Measurements from ENCODE around the gene EEPD1.
"Not testable (repeated sequence)": the region's sequence is repeated elsewhere in the genome, so short reads cannot be mapped to it uniquely, and the experiment has no call there.

The EEPD1 gene

DNA sequence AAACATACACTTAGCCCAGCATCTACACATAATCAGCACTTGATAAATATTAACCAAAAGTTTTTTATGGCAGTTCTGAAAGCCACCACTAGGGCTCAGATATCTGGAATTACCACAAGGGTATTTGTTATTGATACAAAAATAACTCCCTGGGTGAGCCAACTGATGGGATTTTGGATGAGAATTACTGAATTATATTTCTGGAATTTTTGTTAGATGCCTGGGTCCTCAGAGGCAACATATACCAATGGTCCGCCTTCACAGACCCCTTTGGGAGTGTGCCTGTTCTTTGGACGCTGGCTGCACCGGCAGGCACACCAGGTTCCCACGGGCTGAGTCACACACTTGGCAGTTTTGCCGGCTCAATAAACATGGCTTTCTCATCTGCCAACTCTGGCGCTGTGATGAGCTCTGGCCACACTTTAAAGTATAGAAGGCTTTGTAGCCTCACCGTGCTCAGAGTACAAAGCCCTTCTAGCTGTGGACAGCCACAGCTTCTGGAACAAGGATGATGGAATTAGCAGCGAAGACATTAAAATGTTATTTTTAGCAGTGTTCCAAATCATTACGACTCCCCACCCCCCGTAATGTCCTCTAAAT lies 24.5 kb upstream of the EEPD1 start:
- DNase-seq (ENCODE audit: low read depth in 1 of 2, low spot score in 1 of 2) = no peak

DNA sequence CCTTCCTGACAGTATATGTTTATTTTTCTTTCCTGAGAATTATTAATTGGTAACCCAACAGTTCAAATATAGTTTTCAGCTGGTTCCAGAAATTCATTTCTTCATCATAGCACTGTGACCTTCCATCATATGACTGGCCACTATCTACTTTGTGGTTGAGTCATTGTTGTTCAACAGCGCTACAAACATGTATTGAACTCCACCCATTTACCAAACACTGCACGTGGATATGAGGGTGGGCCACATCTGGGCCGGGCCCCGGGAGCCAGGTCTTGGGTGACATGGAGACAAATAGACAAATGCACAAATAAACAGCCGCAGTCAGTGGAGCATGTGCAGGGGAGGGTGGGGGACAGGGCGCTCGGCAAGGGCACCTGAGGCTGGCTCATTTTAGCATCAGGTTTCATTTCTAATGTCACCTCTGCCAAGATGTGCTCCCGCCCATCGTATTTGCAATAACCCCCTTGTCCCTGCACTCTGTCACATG lies 24.0 kb upstream of the EEPD1 start:
- DNase-seq (ENCODE audit: low read depth in 1 of 2, low spot score in 1 of 2) = no peak

DNA sequence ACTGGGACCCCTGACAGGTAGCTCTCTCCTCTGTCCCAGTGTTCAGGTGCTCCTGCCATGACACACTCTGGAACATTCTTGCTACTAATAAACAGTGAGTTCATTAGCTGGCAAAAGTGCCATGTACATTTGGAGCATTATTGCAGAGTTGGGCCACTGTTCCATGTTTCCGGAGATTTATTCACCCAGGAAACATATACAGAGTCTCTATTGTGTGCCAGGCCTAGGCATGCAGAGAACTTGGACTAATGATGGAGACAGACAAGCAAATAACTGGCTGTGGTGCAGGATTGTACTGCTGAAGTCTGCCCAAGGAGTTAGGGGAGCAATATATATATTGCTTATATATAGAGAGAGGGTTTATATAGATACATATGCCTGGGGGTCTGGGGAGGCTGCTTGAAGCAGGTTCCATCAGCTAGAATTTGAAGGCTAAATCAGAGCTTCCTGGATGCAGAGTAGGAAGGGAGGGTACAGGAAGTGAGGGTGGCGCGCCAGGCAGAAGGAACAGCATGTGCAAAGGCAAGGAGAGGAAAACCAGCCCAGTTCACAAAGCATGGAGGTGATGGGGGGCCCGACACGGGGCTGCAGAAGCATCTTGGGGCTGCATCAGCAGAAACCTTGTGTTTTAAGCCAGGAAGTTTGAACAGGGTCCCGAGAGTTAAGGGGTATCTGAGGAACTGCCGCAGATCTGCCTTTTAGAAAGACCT lies 22.7 kb upstream of the EEPD1 start:
- no peak for DNase-seq (ENCODE audit: low read depth in 1 of 2, low spot score in 1 of 2)

DNA sequence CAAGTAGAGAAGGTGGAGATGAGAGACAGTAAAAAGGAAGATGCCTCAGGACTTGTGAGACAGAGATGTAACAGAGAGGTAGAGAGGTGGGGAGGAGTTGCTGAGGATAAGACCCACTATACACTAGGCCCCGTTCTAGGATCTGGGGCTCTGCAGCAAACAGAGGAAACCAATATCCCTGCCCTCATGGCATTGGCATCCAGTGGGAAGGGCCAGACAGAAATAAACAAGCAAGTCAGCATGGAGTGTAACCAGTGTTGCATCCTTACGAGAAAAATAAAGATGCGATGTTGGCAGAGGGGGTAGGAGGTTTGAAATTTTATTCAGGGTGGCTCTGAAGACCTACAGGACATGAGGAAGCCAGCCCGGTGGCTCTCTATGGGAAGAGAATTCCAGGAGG lies 22.0 kb upstream of the EEPD1 start:
- DNase-seq (ENCODE audit: low read depth in 1 of 2, low spot score in 1 of 2) = no peak

DNA sequence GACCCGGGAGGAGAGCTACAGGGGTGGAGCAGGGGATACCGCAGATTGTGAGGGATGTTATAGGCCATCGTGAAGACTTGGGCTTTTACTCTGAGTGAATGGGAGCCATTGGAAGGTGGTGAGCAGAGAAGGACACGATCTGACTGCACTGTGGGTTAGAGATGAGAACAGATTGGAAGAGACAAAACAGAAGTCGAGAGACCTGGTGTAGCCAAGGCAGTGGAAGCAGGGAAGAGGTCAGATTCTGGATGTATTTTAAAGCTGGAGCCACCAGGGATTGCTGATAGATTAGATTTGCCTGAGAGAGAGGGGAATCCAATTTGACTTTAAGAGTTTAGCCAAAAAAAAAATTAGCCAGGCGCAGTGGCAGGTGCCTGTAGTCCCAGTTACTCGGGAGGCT lies 21.6 kb upstream of the EEPD1 start:
- DNase-seq (ENCODE audit: low read depth in 1 of 2, low spot score in 1 of 2) = no peak

DNA sequence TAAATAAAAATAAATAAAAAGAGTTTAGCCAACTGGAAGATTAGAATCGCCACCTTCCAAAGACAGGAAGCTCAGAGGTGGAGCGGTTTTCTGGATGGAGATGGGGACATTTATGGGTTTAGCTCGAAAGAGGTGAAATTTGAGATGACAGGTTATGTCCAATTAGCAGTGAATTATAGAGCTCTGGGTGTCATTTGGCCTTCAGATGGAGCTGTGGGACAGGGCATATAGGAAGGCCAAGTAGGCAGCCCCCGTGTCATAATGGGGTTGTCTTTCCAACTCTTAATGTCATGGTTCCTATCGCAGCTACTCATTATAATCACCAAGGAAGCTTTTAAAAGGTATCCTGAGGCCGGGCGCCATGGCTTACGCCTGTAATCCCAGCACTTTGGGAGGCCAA lies 21.0 kb upstream of the EEPD1 start:
- DNase-seq (ENCODE audit: low read depth in 1 of 2, low spot score in 1 of 2) = no peak

DNA sequence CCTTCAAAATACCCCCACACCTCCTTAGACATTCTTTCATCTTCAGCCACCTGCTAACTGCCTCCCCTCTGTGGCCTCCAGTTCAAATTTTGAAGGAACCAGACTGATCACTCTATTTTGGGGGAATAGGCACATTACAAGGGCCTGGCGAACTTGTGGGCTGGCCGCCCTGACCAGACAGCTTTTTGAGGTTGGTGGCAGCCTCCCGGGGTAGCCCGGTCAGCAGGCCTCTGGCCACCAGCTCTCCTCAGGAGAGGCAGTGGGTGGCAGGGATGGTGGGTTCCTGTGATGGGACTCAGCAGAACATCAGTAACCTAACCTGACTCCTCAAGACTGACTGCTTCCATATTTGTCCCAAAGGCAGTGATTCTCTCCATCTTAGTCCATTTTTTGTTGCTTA lies 17.4 kb upstream of the EEPD1 start:
- DNase-seq (ENCODE audit: low read depth in 1 of 2, low spot score in 1 of 2) = no peak

DNA sequence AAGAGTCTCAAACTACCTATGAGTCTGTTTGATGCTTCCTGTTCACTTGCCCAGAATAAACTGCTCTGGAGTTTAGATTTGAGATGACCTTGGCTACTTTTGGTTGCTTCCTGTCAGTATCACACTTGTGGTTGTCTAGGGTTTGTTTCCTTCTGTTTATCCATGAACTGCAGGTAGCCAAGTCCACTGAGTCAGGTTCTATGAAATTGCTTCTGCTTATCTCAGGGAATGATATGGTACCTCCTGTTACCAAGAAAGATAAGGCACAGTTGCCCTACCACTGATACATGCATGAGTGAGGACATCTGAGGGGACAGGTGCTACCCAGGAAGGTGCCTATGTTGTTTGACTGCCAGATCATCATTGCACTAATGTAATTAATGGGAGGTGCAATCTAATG lies 15.8 kb upstream of the EEPD1 start:
- no peak for DNase-seq (ENCODE audit: low read depth in 1 of 2, low spot score in 1 of 2)

DNA sequence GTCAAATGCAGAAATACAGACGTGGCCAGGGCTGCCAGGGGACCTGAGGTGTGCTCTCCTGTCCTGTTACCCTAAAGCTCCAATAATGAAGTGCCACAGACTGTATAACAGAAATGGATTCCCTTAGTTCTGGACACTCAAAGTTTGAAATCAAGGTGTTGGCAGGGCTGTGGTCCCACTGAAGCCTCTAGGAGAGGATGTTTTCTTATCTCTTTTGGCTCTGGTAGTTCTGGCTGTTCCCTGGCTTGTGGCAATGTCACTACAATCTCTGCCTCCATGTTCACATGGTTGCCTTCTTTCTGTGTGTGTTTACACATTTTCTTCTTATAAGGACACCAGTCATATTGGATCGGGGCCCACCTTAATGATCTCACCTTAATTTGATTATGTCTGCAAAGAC lies 15.3 kb upstream of the EEPD1 start:
- no peak for DNase-seq (ENCODE audit: low read depth in 1 of 2, low spot score in 1 of 2)

DNA sequence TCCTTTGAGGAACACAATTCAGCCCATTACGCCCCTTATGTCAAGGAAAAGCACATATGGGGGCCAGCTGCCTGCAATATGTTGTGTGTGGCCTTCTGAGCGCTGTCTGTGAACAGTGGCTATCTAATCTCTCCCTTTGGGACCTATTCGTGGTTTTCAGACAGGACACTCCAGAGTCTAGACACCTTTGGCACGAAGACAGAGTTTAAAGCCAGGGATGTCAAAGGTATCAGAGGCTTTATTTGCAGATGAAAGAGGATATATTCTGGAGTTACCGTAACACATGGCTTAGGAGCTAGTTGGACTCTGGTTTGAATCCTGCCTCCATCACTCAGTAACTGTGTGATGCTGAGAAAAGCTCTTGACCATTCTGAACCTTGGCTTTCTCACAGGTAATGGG lies 14.8 kb upstream of the EEPD1 start:
- DNase-seq (ENCODE audit: low read depth in 1 of 2, low spot score in 1 of 2) = no peak

DNA sequence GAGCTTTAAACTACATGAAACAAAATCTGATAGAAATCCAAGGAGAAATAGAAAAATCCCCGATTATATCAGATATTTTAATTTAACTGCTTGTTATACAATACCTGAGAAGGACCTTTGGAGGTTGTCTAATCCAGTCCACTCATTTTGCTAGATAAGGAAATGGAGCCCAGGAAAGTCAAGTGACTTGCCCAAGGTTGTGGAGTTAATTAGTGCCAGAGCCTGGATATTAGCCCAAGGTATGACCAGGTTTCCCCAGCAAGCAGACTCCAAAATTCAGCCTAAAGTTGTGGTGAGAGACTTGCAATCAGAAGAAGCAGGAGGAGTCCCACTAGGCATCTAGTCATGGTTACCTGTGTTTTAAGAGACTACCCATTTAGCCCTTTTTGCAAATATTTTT lies 11.7 kb upstream of the EEPD1 start:
- no peak for DNase-seq (ENCODE audit: low read depth in 1 of 2, low spot score in 1 of 2)

DNA sequence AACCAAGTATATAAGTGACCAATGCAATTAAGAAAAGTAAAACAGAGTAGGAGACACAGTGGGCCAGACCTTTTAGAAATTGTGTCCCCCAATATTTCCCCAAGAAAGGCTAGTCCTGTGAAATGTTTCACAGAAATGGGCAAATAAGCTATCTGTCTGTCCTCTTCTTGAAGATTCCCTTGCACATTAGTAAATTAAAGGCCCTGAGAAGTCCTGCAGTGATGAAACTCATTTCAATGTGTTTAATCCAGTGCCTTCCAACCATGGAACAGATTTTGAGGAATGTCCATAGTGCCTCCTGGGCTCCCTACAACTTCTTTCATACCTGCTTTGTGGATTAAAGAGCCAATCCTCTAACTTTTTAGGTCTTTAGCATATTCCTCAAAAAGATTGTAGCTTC lies 11.2 kb upstream of the EEPD1 start:
- DNase-seq (ENCODE audit: low read depth in 1 of 2, low spot score in 1 of 2) = no peak

DNA sequence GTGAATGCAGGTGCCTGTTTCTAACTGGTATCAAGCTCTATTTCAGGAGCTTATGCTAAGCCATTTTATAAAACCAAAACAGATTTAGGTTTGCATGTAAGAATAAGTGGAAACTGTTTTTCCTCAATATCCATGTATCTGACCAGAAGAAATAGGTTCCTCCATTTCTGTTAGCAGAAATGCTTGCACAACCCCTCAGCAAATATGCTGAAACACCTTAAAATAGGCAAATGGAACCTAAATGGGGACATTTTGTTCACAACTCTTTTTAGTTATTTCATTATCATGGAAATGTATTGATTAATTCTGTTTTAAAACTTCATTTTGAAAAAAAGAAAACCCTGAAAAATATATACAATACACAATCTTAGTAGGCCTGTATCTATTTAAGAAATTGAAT lies 8.9 kb upstream of the EEPD1 start:
- DNase-seq (ENCODE audit: low read depth in 1 of 2, low spot score in 1 of 2) = no peak

DNA sequence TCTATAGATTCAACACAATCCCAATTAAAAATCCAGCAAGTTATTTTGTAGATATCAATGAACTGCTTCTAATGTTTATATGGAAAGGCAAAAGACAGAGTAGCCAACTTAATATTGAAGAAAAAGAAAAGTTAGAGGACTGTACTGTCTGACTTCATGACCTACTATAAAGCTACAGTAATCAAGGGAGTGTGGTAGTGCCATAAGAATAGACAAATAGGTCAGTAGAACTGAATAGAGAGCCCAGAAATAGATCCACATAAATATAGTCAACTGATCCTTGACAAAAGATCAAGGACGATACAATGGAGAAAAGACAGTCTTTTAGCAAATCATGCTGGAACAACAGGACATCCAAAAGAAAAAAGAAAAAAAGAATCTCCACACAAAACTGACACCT lies 7.4 kb upstream of the EEPD1 start:
- no peak for DNase-seq (ENCODE audit: low read depth in 1 of 2, low spot score in 1 of 2)

DNA sequence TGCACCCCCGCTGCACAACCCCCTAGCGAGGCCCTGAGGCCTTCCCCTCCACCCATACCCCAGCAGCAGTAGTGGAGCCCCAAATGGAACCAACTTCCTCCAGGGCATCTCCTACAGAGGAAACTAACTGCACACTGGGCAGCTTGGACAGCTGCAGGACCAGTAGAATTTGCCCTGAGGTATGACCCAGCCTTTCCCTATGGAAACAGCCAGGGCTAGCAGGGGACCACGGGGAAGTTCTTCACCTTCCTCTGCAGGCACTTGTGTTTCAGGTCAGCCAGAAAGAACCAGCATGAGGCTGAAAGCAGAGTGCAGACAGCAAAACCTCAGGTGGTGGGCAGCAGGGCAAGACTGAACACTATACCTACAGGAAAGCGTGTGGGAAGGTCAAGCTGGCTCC lies 5.7 kb upstream of the EEPD1 start:
- no peak for DNase-seq (ENCODE audit: low read depth in 1 of 2, low spot score in 1 of 2)

DNA sequence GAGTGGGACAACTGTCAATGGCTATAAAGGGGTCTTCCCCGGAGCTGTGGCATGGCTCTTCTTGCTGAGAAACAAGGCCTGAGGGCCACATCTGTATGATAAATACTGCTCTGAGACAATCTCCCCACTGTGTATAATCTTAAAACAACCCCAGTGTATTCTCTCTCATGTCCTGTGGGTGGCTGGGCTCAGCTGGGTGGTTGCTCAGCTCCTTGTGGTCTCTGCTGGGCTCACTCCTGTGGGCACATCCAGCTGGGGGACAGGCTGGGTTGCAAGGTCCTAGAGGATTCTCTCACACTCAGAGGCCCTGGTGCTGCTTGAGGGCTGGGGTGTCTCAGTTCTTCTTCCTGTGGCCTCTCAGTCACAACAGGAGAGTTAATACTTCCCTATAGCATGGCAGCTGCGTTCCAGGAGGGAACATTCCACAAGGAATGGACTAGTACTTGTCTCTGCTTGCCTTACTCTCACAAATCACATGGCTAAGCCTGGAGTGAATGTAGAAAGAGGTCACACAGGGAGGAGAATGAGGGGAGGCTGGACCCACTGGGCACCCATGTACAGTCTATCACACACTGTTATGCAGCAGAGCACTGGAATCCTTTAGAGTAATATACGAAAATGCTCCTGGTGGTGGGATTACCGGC lies 4.5 kb upstream of the EEPD1 start:
- no peak for DNase-seq (ENCODE audit: low read depth in 1 of 2, low spot score in 1 of 2)

DNA sequence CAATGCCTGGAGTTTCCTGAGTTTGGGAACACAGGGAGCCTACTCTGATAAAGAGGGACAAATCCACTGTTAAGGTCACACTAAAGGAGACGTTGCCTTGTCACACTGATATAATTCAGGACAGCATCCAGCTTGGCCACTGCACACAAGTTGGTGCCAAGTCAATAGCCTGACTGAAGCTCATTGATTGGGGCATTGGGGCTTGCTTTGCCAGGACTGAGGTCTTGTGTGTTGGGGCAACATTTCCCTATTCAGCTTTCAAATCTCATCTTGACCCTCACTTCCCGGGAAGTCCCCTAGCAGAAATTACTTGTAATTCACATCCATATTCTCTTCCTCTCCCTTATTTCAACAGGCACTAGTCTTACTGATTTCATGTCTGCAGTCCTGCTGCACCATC lies 3.8 kb upstream of the EEPD1 start:
- not testable (repeated sequence) for DNase-seq (ENCODE audit: low read depth in 1 of 2, low spot score in 1 of 2)

DNA sequence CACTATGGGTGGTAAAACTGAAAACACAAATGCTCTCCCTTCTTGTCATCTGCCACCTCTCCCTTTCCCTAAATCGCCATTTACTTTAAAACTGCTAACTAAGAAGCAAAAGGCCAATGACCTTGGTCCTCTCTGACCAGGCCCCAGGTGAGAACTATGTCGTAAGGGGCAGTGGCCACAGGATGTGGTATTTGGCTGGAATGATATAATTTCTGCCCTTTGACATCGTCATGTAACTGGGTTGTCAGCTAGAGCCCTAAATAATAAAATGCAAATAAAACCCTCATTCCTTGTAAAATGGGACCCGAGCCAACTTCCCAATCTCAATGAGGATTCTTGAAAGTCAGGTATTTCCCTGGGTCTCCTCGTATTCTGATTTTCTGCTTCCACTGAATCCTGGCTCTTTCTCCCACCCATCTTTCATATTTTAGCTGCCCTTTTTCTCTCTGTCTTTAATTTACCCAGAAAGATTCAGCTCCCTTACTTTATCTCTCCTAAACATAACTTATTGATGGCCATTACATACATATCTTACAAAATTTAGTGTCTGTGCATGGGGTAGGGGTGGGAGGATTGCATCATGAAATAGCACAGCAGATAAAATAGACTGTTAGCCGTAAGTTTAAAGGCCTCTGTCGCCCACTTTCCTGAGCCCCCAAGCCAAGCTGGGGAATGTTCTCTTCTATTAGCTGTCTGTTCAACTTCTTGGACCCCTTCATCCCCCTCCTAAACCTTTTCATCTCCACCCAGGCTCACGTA lies 3.2 kb upstream of the EEPD1 start:
- no peak for DNase-seq (ENCODE audit: low read depth in 1 of 2, low spot score in 1 of 2)

DNA sequence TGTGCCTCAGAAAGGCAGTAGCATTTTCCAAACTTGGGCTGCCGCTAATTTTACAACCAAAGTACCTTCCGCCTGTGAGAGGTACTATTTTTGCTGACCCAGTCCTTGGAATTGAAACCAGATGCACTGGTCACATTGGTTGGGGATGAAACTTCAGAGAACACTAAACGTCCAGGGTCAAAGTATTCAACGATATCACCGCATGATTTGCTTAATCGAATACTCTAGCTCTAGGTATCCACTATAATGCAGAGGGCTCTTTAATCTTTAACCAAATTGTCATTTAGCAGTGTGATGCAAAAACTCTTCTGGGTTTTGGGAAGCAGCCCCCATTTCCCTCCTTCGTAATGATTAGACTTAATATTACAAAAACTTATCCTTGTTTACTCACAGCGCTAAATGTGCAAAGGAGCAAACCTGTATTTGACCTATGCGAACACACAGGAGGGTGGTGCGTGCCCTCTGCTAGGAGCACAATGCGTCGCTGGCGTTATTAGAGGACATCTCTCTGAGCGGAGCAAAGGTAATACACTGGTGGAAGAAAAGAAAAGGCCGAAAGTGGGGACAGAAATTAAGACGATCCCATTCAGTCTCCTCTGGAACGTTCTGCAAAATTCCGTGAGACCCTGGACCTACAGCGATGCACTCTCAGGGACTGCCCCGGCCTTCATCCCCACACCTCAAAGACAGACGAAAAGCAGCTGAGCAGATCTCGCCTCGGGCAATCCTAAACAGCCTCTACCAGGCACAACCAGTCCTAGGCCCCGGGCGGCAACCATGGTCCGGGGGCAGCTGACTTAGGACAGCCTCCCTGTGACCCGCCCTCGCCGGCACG lies 916 bp upstream of the EEPD1 start:
- no peak for DNase-seq (ENCODE audit: low read depth in 1 of 2, low spot score in 1 of 2)

DNA sequence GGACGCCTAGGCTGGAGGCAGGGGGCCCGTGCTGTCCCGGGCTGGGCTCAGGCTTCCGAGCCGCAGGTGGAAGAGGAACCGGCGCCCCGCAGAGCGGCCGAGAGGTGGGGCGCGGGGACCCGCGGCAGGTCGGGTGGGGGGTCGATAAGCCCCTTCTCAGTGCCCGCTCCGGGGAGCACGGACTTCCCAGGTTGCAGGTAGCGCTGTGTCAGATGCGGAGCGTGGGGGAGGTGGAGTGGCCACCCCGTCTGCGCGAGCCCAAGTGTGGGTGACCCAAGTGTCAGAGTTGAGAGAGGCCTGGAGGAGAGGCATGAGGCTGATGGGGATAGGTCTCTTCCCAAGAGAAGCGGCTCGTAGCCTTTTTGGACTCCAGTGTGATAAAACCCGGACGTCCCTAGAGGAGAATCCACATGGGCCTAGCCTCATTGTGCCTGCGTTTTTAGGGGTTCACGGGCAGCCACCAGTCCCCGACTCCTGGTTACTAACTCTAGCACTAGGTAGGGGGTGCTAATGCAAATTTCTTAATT lies 580 bp downstream of the EEPD1 start:
- no peak for DNase-seq (ENCODE audit: low read depth in 1 of 2, low spot score in 1 of 2)

All from activated T-helper 1 cell treated with anti-CD3 and anti-CD28 coated beads, Interleukin-2, amount 50 U/mL, for 16 hours (primary cell).